Fibroblast of villous mesenchyme (primary cell): ENCODE measurements around the gene LRTM2. TPM values are rescaled to one million over a fixed set of nuclear protein-coding genes. Genes with fewer than 3 reads are reported as not detected.

ENCODE experiments used
- DNase-seq: peaks from one replicate; pipeline ENCODE4 v3.0.0-alpha.2; 2010; ENCODE audit warnings: low read depth
- H3K4me3 ChIP-seq: 2 replicates; pipeline ENCODE4 v1.5.1; 2011; ENCODE audit warnings: low read depth, mild to moderate bottlenecking, low read length
- total RNA-seq: library from RNA; depleted of rRNA; stranded (reverse); fragments of >200 nt; gene quantifications from 2 replicates; pipeline ENCODE4 v1.2.3, GENCODE V29; 2012
- TF ChIP-seq, protein P1 (sequence below): IDR thresholded peaks from 2 replicates; pipeline ENCODE4 v1.5.1; 2012; ENCODE audit warnings: low read depth, mild to moderate bottlenecking, low read length; ENCODE audit not compliant: insufficient read depth

Gene LRTM2
- total RNA-seq, 1 donor: not detected

DNA sequence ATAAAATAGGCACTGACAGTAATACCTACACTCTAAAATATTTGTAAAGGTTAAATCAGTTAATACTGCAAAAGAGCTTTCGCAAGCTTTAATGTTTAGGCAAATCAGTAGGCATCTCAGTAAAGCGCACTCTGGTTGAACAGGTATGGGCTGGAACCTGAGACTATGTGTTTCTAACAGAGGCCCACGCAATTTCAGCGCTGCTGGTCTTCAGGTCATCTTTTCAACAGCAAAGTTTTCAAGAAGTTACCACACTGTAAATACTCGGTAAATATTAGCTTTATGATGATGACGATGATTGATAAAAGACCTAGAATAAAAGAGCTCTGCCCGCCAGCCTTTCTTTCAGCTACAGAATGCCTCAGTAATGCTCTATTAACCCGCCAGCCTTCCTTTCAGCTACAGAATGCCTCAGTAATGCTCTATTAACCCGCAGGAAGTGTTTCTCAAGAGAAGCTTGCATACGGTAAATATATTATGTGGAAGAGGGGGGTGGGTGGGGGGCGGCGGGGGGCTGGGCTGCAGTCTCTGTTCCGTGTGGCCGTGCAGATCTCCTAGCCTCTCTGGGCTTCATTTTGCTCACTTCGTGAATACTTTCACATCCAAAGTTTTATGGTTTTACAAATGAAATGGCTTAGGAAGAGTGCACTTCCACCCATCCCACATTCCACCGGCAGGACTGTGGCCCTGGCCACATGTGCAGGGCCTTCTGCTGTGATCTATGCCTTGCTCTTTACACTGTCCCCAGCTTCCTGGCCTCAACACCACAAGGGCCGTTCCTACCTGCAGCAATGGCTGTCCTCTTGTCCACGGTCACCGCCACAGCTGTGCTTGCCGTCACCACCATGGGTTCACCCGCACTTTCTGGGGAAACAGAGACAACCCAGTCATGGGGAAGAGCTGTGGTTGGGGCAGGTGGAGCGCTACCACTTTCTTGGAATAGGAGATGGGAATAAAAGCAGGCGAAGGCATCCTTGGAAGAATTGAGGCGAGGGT lies 19.9 kb downstream of the LRTM2 start:
- H3K4me3 ChIP-seq: no peak overlapping the region
- TF ChIP-seq, protein P1, sequence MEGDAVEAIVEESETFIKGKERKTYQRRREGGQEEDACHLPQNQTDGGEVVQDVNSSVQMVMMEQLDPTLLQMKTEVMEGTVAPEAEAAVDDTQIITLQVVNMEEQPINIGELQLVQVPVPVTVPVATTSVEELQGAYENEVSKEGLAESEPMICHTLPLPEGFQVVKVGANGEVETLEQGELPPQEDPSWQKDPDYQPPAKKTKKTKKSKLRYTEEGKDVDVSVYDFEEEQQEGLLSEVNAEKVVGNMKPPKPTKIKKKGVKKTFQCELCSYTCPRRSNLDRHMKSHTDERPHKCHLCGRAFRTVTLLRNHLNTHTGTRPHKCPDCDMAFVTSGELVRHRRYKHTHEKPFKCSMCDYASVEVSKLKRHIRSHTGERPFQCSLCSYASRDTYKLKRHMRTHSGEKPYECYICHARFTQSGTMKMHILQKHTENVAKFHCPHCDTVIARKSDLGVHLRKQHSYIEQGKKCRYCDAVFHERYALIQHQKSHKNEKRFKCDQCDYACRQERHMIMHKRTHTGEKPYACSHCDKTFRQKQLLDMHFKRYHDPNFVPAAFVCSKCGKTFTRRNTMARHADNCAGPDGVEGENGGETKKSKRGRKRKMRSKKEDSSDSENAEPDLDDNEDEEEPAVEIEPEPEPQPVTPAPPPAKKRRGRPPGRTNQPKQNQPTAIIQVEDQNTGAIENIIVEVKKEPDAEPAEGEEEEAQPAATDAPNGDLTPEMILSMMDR: no peak
- DNase-seq: no peak

DNA sequence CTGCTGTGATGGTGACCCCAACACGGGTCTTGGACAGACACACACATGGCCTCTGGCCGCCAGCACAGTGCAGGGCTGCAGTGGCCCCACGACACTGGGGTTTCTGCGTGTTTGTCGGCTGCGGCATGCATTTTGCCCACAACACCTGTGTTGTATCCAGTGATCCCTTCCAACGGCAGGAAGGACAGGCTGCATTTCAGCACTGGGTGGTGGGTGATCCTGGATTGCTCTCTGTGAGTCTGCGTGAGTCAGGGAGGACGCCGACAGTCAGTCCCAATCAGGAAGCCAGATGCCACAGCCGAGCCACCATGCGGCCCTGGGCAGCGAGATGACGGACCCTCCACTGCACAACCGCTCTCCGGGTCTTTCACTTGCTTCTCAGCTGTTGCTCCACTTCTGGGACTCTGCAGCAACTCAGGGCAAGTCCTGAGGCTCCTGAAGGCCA lies 20.6 kb downstream of the LRTM2 start:
- TF ChIP-seq, protein P1: no peak
- DNase-seq: no peak
- H3K4me3 ChIP-seq: no peak overlapping the region

DNA sequence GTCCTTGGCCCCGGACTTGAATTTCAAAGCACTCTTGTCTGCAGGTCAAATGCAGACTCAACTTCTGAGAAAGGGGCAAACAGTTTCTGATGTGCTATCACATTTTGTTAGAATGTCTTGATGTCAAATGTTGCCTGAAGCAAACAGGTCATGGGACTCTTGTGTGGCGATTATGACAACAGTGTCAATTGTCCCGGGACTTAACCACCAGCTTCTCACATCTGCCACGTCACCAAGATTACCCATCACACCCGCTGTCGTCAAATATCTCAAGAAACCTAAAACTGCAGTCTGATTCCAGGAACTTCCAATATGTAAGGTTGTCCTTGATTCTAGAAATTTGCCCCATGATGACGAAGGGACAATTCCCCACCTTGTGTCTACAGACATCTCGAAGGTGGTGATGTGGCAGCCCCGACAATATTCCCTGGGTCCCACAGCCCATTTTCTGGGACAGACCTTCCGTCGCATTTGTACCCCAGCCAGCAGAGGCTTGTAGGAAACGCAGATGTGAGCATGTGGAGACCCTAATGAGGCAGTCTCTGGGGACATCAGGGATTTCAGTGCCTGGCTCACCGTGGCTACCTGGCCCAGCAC lies 21.3 kb downstream of the LRTM2 start:
- TF ChIP-seq, protein P1: no peak
- DNase-seq: no peak
- no peak overlapping the region for H3K4me3 ChIP-seq

DNA sequence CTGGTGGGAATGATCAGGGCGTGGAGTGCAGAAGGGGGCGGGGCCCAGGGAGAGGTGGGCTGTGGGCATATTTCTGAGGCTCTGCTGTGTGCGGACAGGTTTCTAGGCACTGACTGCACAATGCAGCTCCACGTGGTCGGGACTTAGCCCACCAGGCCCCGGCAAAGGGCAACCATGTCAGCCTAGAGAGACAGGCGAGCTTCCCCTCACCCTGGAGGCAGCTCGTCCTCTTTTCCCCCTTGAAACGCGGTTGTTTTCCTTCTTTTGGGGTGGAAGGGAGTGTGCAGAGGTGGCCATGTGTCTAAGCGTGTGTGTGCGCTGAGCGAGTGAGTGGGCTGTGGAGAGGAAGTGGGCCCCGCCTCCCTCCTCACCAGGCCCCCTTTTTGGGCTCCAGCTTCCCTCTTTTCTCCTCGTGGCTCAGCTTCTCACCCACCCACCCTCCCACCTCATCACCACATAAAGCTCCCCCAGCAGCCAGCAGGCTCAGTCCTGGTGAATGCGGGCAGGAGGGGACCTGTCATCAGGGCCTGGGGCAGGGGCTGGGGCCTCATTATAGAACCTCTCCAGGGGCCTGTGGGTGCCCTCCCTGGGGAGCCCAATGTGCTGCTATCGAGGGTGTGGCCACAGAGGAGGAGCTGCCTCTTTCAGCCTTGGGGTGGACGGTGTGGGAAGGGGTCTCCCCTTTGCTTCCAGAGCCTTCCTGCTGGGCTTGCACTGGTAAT lies 22.0 kb downstream of the LRTM2 start:
- TF ChIP-seq, protein P1: no peak

DNA sequence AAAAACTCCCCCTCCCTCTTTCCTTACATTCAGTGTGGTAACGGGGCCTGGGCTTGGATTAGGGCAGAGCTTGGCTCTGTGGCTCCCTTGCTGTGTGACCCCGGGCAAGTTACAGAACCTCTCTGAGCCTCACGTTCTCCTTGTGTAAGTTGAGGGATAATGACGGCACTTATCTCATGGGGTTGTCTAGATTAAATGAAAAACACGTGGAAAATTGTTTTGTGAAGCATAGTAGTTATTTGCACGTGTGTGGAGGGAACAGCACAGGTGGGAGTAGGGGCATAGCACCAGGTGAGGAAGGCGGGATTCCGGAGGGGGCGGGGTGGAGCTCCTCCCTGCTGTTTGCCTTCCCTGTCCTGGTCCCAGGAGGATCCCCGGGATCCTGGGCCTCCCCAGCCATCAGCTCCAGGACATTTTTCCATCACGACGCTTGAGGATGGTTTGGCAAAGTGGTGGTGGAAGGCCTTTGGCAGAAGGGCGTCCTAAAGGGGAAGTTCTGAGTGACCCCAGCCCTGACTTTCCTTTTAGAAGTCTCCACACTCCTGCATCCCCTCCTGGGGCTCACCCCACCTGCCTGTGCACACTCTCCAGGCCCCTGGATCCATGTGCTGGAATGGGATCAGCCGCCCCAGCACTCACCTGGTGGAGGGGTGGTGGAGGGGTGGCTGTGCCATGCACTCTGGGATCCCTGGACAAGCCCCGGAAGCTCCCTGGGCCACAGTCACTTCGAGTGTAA lies 22.7 kb downstream of the LRTM2 start:
- no peak for DNase-seq
- TF ChIP-seq, protein P1: no peak

More for the DNA sequence above, 22.0 kb downstream of the LRTM2 start:
- DNase-seq: no peak
- no peak overlapping the region for H3K4me3 ChIP-seq

DNA sequence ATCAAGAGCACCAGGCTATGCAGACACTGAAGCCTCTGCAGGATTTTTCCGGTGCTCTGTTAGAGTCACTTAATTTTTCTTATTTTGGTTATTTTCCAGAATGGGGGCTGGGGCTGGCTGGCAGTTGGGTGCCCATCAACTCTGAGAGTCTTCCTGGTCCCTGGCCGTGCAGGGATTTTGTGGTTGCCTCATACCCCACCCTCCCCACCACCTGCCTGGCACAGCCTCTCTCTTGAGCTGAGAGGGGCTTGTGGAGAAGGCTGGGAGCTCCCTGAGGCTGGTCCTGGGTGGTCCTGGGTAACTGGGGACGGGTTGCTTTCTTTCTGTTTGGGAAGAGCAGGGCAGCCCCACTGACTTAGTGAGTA lies 23.3 kb downstream of the LRTM2 start:
- TF ChIP-seq, protein P1: no peak
- no peak for DNase-seq
- no peak overlapping the region for H3K4me3 ChIP-seq

More for the DNA sequence above, 22.7 kb downstream of the LRTM2 start:
- H3K4me3 ChIP-seq: no peak overlapping the region
